ENCODE results near the gene EPN1.

GRCh38 chr19:55687281-55688201 is 12.5 kb downstream of the EPN1 start:
- TF ChIP-seq POLR2A (IDR thresholded peaks at IDR 0.05) (no peak), CTCF (IDR thresholded peaks at IDR 0.05) (no peak), POLR2AphosphoS5 (IDR thresholded peaks at IDR 0.05) (no peak)
